Measurements from ENCODE around the gene GALM.

DNA sequence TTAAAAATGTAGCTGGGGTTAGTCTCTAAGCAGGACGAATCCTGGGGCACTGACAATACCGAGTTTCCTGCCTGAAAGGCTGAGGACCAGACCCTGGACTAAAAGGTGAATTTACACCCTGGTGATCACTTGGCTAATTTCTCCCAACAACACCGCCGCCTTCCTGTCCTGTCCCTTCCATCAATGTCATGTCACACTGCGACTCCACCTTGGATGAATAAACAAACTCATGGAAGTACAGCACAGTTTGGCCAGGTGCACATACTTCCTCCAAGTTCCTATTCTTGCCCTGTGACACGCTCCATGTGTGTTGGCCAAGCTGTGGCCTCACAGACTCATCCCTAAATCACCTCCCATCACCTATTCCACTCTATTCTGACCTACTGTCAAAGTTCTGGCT is 15.9 kb upstream of the GALM start:
- TF ChIP-seq, protein P1, sequence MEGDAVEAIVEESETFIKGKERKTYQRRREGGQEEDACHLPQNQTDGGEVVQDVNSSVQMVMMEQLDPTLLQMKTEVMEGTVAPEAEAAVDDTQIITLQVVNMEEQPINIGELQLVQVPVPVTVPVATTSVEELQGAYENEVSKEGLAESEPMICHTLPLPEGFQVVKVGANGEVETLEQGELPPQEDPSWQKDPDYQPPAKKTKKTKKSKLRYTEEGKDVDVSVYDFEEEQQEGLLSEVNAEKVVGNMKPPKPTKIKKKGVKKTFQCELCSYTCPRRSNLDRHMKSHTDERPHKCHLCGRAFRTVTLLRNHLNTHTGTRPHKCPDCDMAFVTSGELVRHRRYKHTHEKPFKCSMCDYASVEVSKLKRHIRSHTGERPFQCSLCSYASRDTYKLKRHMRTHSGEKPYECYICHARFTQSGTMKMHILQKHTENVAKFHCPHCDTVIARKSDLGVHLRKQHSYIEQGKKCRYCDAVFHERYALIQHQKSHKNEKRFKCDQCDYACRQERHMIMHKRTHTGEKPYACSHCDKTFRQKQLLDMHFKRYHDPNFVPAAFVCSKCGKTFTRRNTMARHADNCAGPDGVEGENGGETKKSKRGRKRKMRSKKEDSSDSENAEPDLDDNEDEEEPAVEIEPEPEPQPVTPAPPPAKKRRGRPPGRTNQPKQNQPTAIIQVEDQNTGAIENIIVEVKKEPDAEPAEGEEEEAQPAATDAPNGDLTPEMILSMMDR (IDR thresholded peaks at IDR 0.05): no peak
- no peak for TF ChIP-seq EP300 (IDR thresholded peaks at IDR 0.05)
